ENCODE data around the gene METTL2B. TPM values are rescaled to one million over a fixed set of nuclear protein-coding genes. Genes with fewer than 3 reads are reported as not detected.
"Not testable (repeated sequence)": the region's sequence is repeated elsewhere in the genome, so short reads cannot be mapped to it uniquely, and the experiment has no call there.

METTL2B gene
- total RNA-seq, 1 donor from 2014 or later, result 35.7 TPM

GRCh38 chr7:128462460-128462859 is 14.1 kb upstream of the METTL2B start:
- Mint-ChIP-seq H3K4me1 (peaks cover 18% of the 10 kb centered on the region), H3K36me3 (ENCODE audit: low read depth) (peaks cover 9% of the 10 kb centered on the region), H3K27me3 (no peaks in the 10 kb centered on the region), H3K27ac (no peak overlapping the region), H3K4me3 (no peak overlapping the region), H3K9me3 (no peaks in the 10 kb centered on the region)
- intact Hi-C loops (cut with micrococcal nuclease), result no loop called here
- ChIA-PET CTCF (interaction anchor here (4.2 kb wide), 1 partner anchor 33 kb away, joined by 442 read pairs; no protein-coding TSS in a partner anchor), POLR2A (no interaction called here)
- DNase-seq, result no peak
- ATAC-seq (ENCODE audit: low read depth), result no peak
- TF ChIP-seq, protein P1, sequence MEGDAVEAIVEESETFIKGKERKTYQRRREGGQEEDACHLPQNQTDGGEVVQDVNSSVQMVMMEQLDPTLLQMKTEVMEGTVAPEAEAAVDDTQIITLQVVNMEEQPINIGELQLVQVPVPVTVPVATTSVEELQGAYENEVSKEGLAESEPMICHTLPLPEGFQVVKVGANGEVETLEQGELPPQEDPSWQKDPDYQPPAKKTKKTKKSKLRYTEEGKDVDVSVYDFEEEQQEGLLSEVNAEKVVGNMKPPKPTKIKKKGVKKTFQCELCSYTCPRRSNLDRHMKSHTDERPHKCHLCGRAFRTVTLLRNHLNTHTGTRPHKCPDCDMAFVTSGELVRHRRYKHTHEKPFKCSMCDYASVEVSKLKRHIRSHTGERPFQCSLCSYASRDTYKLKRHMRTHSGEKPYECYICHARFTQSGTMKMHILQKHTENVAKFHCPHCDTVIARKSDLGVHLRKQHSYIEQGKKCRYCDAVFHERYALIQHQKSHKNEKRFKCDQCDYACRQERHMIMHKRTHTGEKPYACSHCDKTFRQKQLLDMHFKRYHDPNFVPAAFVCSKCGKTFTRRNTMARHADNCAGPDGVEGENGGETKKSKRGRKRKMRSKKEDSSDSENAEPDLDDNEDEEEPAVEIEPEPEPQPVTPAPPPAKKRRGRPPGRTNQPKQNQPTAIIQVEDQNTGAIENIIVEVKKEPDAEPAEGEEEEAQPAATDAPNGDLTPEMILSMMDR (IDR thresholded peaks at IDR 0.05), result no peak

- CTCF ChIA-PET; intact Hi-C loops (cut with micrococcal nuclease); H3K4me3 Mint-ChIP-seq; POLR2A ChIA-PET; ATAC-seq (ENCODE audit: low read depth); H3K27me3 Mint-ChIP-seq; H3K9me3 Mint-ChIP-seq; DNase-seq; H3K36me3 Mint-ChIP-seq (ENCODE audit: low read depth); H3K27ac Mint-ChIP-seq: not testable (repeated sequence)
- peaks cover 13% of the 10 kb centered on the region for H3K4me1 Mint-ChIP-seq
Measured at GRCh38 chr7:128463345-128463744, 13.2 kb upstream of the METTL2B start.

DNA sequence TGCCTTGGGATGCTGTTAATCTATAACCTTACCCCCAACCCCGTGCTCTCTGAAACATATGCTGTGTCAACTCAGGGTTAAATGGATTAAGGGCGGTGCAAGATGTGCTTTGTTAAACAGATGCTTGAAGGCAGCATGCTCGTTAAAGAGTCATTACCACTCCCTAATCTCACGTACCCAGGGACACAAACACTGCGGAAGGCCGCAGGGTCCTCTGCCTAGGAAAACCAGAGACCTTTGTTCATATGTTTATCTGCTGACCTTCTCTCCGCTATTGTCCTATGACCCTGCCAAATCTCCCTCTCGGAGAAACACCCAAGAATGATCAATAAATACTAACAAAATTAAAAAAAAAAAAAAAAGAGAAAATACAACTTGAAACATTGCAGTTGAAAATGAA is 12.6 kb upstream of the METTL2B start:
- H3K9me3 Mint-ChIP-seq; H3K36me3 Mint-ChIP-seq (ENCODE audit: low read depth); H3K27me3 Mint-ChIP-seq; intact Hi-C loops (cut with micrococcal nuclease); POLR2A ChIA-PET; H3K4me1 Mint-ChIP-seq; DNase-seq; H3K4me3 Mint-ChIP-seq; H3K27ac Mint-ChIP-seq; CTCF ChIA-PET; ATAC-seq (ENCODE audit: low read depth): not testable (repeated sequence)

- H3K27me3 Mint-ChIP-seq; H3K27ac Mint-ChIP-seq; ATAC-seq (ENCODE audit: low read depth); H3K4me3 Mint-ChIP-seq; H3K4me1 Mint-ChIP-seq; intact Hi-C loops (cut with micrococcal nuclease); H3K9me3 Mint-ChIP-seq; POLR2A ChIA-PET; DNase-seq; CTCF ChIA-PET; H3K36me3 Mint-ChIP-seq (ENCODE audit: low read depth): not testable (repeated sequence)
Measured at GRCh38 chr7:128466871-128467270, 9.7 kb upstream of the METTL2B start.

DNA sequence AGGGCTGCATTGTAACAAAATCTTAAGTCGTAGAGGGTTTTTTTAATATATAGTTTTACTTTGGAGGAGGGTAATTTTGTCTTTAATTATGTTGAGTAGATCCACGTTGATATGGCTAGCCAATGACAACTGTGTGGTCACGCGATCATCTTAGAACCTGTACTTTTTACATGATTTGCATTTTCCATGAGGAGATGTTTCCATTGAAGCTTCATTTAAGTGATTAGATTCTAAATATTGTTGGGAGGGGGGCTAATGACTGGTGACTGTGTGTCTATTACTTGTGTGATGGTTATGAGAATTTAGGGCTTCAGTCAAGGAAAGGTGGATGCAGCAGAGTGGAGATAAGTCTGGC is 765 bp downstream of the METTL2B start:
- DNase-seq; CTCF ChIA-PET; H3K27me3 Mint-ChIP-seq; ATAC-seq (ENCODE audit: low read depth); H3K9me3 Mint-ChIP-seq: not testable (repeated sequence)
- peak overlapping the region; percentile 98 for H3K4me3 Mint-ChIP-seq
- H3K27ac Mint-ChIP-seq, result peak overlapping the region; percentile 93
- POLR2A ChIA-PET, result interaction anchor here (1.4 to 1.7 kb wide), 2 partner anchors 22 to 386 kb away, joined by 3 to 5 read pairs; partner anchors contain the start of genes ATP6V1F and HILPDA
- peaks cover 21% of the 10 kb centered on the region for H3K4me1 Mint-ChIP-seq
- intact Hi-C loops (cut with micrococcal nuclease), result loop anchor here (5.0 to 10.0 kb wide), 3 partner anchors 135 to 737 kb away; partner anchors contain the start of genes ATP6V1F and RBM28
- peaks cover 31% of the 10 kb centered on the region for H3K36me3 Mint-ChIP-seq (ENCODE audit: low read depth)

DNA sequence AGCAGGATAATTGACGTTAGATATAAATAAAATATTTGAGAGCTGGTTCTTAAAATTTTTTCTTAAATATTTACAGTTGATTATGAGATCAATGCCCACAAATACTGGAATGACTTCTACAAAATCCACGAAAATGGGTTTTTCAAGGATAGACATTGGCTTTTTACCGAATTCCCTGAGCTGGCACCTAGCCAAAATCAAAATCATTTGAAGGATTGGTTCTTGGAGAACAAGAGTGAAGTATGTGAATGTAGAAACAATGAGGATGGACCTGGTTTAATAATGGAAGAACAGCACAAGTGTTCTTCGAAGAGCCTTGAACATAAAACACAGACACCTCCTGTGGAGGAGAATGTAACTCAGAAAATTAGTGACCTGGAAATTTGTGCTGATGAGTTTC is 2.5 kb downstream of the METTL2B start:
- H3K27me3 Mint-ChIP-seq; H3K27ac Mint-ChIP-seq; DNase-seq; ATAC-seq (ENCODE audit: low read depth); H3K9me3 Mint-ChIP-seq; CTCF ChIA-PET; H3K4me3 Mint-ChIP-seq; POLR2A ChIA-PET: not testable (repeated sequence)
- intact Hi-C loops (cut with micrococcal nuclease), result loop anchor here (5.0 to 10.0 kb wide), 3 partner anchors 137 to 736 kb away; partner anchors contain the start of genes ATP6V1F and RBM28
- peaks cover 21% of the 10 kb centered on the region for H3K4me1 Mint-ChIP-seq
- peaks cover 37% of the 10 kb centered on the region for H3K36me3 Mint-ChIP-seq (ENCODE audit: low read depth)

- CTCF ChIA-PET; intact Hi-C loops (cut with micrococcal nuclease); H3K27ac Mint-ChIP-seq; ATAC-seq (ENCODE audit: low read depth); H3K4me3 Mint-ChIP-seq; H3K27me3 Mint-ChIP-seq; DNase-seq; H3K4me1 Mint-ChIP-seq; POLR2A ChIA-PET; H3K9me3 Mint-ChIP-seq: not testable (repeated sequence)
- peaks cover 38% of the 10 kb centered on the region for H3K36me3 Mint-ChIP-seq (ENCODE audit: low read depth)
Measured at GRCh38 chr7:128488134-128488533, 11.6 kb downstream of the METTL2B start.

DNA sequence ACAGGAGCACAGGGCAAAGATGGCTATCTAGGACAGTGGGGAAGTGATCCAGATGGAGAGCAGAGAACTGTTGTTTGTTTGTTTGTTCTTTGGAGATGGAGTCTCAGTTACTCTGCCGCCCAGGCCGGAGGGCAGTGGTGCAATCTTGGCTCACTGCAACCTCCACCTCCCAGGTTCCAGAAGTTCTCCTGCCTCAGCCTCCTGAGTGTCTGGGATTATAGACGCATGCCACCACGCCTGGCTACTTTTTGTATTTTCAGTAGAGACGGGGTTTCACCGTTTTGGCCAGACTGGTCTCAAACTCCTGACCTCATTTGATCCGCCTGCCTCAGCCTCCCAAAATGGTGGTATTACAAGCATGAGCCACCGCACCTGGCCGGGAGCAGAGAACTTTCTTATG is 20.9 kb downstream of the METTL2B start:
- TF ChIP-seq, protein P1 (IDR thresholded peaks at IDR 0.05), result no peak
- ChIA-PET CTCF (no interaction called here), POLR2A (interaction anchor here (0.6 kb wide), 1 partner anchor 824 kb away, joined by 3 read pairs; no protein-coding TSS in a partner anchor)
- intact Hi-C loops (cut with micrococcal nuclease), result no loop called here
- Mint-ChIP-seq H3K4me1 (no peaks in the 10 kb centered on the region), H3K27ac (no peak overlapping the region), H3K4me3 (no peak overlapping the region), H3K9me3 (no peaks in the 10 kb centered on the region), H3K36me3 (ENCODE audit: low read depth) (peaks cover 71% of the 10 kb centered on the region), H3K27me3 (no peaks in the 10 kb centered on the region)
- ATAC-seq (ENCODE audit: low read depth) (no peak), DNase-seq (no peak)

GRCh38 chr7:128505416-128505815 is 28.9 kb downstream of the METTL2B start:
- H3K27ac Mint-ChIP-seq; H3K27me3 Mint-ChIP-seq; CTCF ChIA-PET; H3K9me3 Mint-ChIP-seq; DNase-seq; ATAC-seq (ENCODE audit: low read depth); intact Hi-C loops (cut with micrococcal nuclease); H3K4me3 Mint-ChIP-seq; POLR2A ChIA-PET: not testable (repeated sequence)
- Mint-ChIP-seq H3K4me1 (peaks cover 31% of the 10 kb centered on the region), H3K36me3 (ENCODE audit: low read depth) (peaks cover 23% of the 10 kb centered on the region)

- CTCF ChIA-PET, result not testable (repeated sequence)
- peak overlapping the region; percentile 81 for H3K27ac Mint-ChIP-seq
- POLR2A ChIA-PET, result interaction anchor here (0.6 kb wide), 1 partner anchor 240 kb away, joined by 5 read pairs; no protein-coding TSS in a partner anchor
Measured at GRCh38 chr7:128506819-128507218, 30.3 kb downstream of the METTL2B start.

More at GRCh38 chr7:128506819-128507218, 30.3 kb downstream of the METTL2B start:
- H3K9me3 Mint-ChIP-seq; H3K27me3 Mint-ChIP-seq; H3K36me3 Mint-ChIP-seq (ENCODE audit: low read depth); DNase-seq: not testable (repeated sequence)
- H3K4me3 Mint-ChIP-seq, result peak overlapping the region; percentile 55
- intact Hi-C loops (cut with micrococcal nuclease), result loop anchor here (2.0 kb wide), 1 partner anchor 24 kb away; no protein-coding TSS in a partner anchor
- ATAC-seq (ENCODE audit: low read depth), result peak; percentile 26
- H3K4me1 Mint-ChIP-seq, result peaks cover 39% of the 10 kb centered on the region
